K562 (cell line): Measurements from ENCODE around the gene STRIP1. TPM values are rescaled to one million over a fixed set of nuclear protein-coding genes. Genes with fewer than 3 reads are reported as not detected.

Source experiments
- ARID4B ChIP-seq: sonication (generic); formaldehyde crosslinking; IDR thresholded peaks from 2 replicates; pipeline ENCODE4 v1.8.0; 2022; ENCODE audit warnings: mild to moderate bottlenecking, missing genetic modification reagents
- CBFA2T3 ChIP-seq: fragments of 450-650 bp; IDR thresholded peaks from 2 replicates; pipeline ENCODE4 v1.6.1; 2017
- CHAMP1 ChIP-seq: fragments of 450-650 bp; IDR thresholded peaks from 2 replicates; pipeline ENCODE4 v1.6.1; 2016; ENCODE audit warnings: mild to moderate bottlenecking
- CREM ChIP-seq: IDR thresholded peaks from 2 replicates; pipeline ENCODE4 v1.6.1; 2014; ENCODE audit warnings: antibody characterized with exemption, low read depth
- JUN ChIP-seq, 2 experiments: sonication (generic) in 1 of 2; formaldehyde crosslinking in 1 of 2; IDR thresholded peaks; 2 replicates each; pipeline versions ENCODE4 v1.6.1 to v1.8.0; 2012 to 2022; ENCODE audit warnings: borderline replicate concordance in 2 of 2, mild to moderate bottlenecking in 2 of 2, improper control_type of control experiment in 1 of 2, low read depth in 1 of 2, low read length in 1 of 2, missing genetic modification reagents in 1 of 2
- KLF16 ChIP-seq: IDR thresholded peaks from 2 replicates; pipeline ENCODE4 v1.6.1; 2016; ENCODE audit warnings: antibody characterized with exemption
- MCM5 ChIP-seq: fragments of 450-650 bp; IDR thresholded peaks from 2 replicates; pipeline ENCODE4 v1.6.1; 2016; ENCODE audit warnings: low read depth
- PPARD ChIP-seq: fragments of 250-450 bp; sonication (Bioruptor Pico); IDR thresholded peaks from 2 replicates; pipeline ENCODE4 v1.8.0; 2022; ENCODE audit warnings: inconsistent platforms, mild to moderate bottlenecking, moderate library complexity
- RCOR1 ChIP-seq, 2 experiments: IDR thresholded peaks; 2 replicates each; pipeline ENCODE4 v1.6.1; 2012; ENCODE audit warnings: low read depth in 2 of 2, low read length in 2 of 2, borderline replicate concordance in 1 of 2, improper control_type of control experiment in 1 of 2
- RFX7 ChIP-seq: fragments of 250-450 bp; sonication (Bioruptor Pico); IDR thresholded peaks from 2 replicates; pipeline ENCODE4 v1.5.1; 2021; ENCODE audit warnings: mild to moderate bottlenecking
- SMARCE1 ChIP-seq: fragments of 450-650 bp; IDR thresholded peaks from 2 replicates; pipeline ENCODE4 v1.7.1; 2016; ENCODE audit warnings: mild to moderate bottlenecking
- TARDBP ChIP-seq: fragments of 450-650 bp; IDR thresholded peaks from 2 replicates; pipeline ENCODE4 v1.6.1; 2016
- ZKSCAN3 ChIP-seq: fragments of 250-450 bp; sonication (Bioruptor Pico); IDR thresholded peaks from 2 replicates; pipeline ENCODE4 v1.4.0; 2020
- ZNF707 ChIP-seq: fragments of 250-450 bp; sonication (Bioruptor Pico); conservative IDR thresholded peaks from 2 replicates; pipeline ENCODE4 v1.8.0; 2022; ENCODE audit warnings: inconsistent platforms, mild to moderate bottlenecking, moderate library complexity
- polyA plus RNA-seq, 8 experiments: library from polyadenylated mRNA; depleted of rRNA in 4 of 8; stranded (reverse) in 5 of 8; unstranded in 3 of 8; fragments of >200 nt; fragmentation: Nextera tagmentation in 2 of 8; fragmentation: Illumina TruSeq in 1 of 8; extraction: Ambion mirVana in 2 of 8; extraction: Trizol in 1 of 8; gene quantifications; 2 replicates each; pipeline versions ENCODE4 v1.2.1 to v1.2.3, GENCODE V29; 2011 to 2014; ENCODE audit warnings: inconsistent platforms in 1 of 8, missing spikeins in 1 of 8
- total RNA-seq, 7 experiments: library from RNA; depleted of rRNA in 6 of 7; stranded (reverse); fragments of >200 nt in 6 of 7; fragmentation: Illumina TruSeq in 2 of 7; extraction: Trizol in 2 of 7; gene quantifications; 2 replicates each; pipeline versions ENCODE4 v1.2.1 to v1.2.3, GENCODE V29; 2011 to 2021; ENCODE audit warnings: low replicate concordance in 1 of 7
- TF ChIP-seq, protein P1 (sequence below), 2 experiments: IDR thresholded peaks; 2 replicates each; pipeline ENCODE4 v1.6.1; 2012; ENCODE audit warnings: improper control_type of control experiment in 2 of 2, low read depth in 2 of 2, low read length in 2 of 2, borderline replicate concordance in 1 of 2
- TF ChIP-seq, protein P2 (sequence below): fragments of 450-650 bp; formaldehyde crosslinking; IDR thresholded peaks from 2 replicates; pipeline ENCODE4 v1.4.0; 2022; ENCODE audit warnings: missing genetic modification characterization
- TF ChIP-seq, protein P3 (sequence below): fragments of 450-650 bp; IDR thresholded peaks from 2 replicates; pipeline ENCODE4 v1.6.1; 2016; ENCODE audit warnings: low read depth, mild to moderate bottlenecking, moderate library complexity

The STRIP1 gene
- total and polyA plus RNA-seq, 9 of the 15 experiments (the other 6 are each of a cell fraction or from before 2014, with no cell fraction given) = 9.9 to 42.3 (median 32.0) TPM

GRCh38 chr1:110057963-110058518, 23.6 kb downstream of the STRIP1 start (continued):
- TF ChIP-seq PPARD (no peak), ZKSCAN3 (CRISPR knock-in tag) (peak; percentile 91), KLF16 (no peak), ARID4B (0 out of 2 replicates have a peak, but pooled peaks have one; percentile 26), RCOR1 (IDR thresholded peaks at IDR 0.05; ENCODE audit: borderline replicate concordance in 1 of 2, low read depth in 2 of 2, low read length in 2 of 2) (peak in 1 of 2 experiments; percentile 87; a peak in 2 of 4 replicates), CBFA2T3 (peak; percentile 65), CHAMP1 (no peak), CREM (0 out of 2 replicates have a peak, but pooled peaks have one; percentile 28), RFX7 (no peak), TARDBP (no peak), JUN (IDR thresholded peaks at IDR 0.05; ENCODE audit: borderline replicate concordance, low read depth, low read length) (no peak), JUN (CRISPR knock-in tag; IDR thresholded peaks at IDR 0.05; ENCODE audit: borderline replicate concordance) (no peak), MCM5 (no peak), ZNF707 (no peak), SMARCE1 (peak; percentile 44; the same call in 1 of the 2 replicates)
- TF ChIP-seq, protein P1, sequence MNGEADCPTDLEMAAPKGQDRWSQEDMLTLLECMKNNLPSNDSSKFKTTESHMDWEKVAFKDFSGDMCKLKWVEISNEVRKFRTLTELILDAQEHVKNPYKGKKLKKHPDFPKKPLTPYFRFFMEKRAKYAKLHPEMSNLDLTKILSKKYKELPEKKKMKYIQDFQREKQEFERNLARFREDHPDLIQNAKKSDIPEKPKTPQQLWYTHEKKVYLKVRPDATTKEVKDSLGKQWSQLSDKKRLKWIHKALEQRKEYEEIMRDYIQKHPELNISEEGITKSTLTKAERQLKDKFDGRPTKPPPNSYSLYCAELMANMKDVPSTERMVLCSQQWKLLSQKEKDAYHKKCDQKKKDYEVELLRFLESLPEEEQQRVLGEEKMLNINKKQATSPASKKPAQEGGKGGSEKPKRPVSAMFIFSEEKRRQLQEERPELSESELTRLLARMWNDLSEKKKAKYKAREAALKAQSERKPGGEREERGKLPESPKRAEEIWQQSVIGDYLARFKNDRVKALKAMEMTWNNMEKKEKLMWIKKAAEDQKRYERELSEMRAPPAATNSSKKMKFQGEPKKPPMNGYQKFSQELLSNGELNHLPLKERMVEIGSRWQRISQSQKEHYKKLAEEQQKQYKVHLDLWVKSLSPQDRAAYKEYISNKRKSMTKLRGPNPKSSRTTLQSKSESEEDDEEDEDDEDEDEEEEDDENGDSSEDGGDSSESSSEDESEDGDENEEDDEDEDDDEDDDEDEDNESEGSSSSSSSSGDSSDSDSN (IDR thresholded peaks at IDR 0.05; ENCODE audit: borderline replicate concordance in 1 of 2, low read depth in 2 of 2, low read length in 2 of 2) = peak in 1 of 2 experiments; percentile 63; a peak in 2 of 4 replicates
- TF ChIP-seq, protein P2, sequence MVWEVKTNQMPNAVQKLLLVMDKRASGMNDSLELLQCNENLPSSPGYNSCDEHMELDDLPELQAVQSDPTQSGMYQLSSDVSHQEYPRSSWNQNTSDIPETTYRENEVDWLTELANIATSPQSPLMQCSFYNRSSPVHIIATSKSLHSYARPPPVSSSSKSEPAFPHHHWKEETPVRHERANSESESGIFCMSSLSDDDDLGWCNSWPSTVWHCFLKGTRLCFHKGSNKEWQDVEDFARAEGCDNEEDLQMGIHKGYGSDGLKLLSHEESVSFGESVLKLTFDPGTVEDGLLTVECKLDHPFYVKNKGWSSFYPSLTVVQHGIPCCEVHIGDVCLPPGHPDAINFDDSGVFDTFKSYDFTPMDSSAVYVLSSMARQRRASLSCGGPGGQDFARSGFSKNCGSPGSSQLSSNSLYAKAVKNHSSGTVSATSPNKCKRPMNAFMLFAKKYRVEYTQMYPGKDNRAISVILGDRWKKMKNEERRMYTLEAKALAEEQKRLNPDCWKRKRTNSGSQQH (CRISPR knock-in tag) = no peak
- TF ChIP-seq, protein P3, sequence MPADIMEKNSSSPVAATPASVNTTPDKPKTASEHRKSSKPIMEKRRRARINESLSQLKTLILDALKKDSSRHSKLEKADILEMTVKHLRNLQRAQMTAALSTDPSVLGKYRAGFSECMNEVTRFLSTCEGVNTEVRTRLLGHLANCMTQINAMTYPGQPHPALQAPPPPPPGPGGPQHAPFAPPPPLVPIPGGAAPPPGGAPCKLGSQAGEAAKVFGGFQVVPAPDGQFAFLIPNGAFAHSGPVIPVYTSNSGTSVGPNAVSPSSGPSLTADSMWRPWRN = peak; percentile 82
